Activated naive CD8-positive, alpha-beta T cell treated with anti-CD3 and anti-CD28 coated beads, Interleukin-2, amount 10 ng/mL, durations not matched to agents 7 days and 5 days (primary cell): Measurements from ENCODE around the gene UBQLN2. TPM values are rescaled to one million over a fixed set of nuclear protein-coding genes. Genes with fewer than 3 reads are reported as not detected.
A peak's percentile ranks its signal among the peaks of the same experiment; 100 is the strongest.
"Not testable (repeated sequence)": the region's sequence is repeated elsewhere in the genome, so short reads cannot be mapped to it uniquely, and the experiment has no call there.

Experiments
- ATAC-seq: fragments of 150-1000 bp; cut with Tn5 transposase; one replicate; pipeline ENCODE4 v1.10.0; 2021; ENCODE audit warnings: low read depth, moderate library complexity
- POLR2A ChIA-PET: fragments of 350-600 bp; sonication (Branson Sonifier 250); formaldehyde crosslinking; loops from one replicate; lab custom pipeline; 2021; ENCODE audit warnings: antibody characterized with exemption; lab: Charles Lee
- DNase-seq: peaks from one replicate; pipeline ENCODE4 v3.0.0; 2021
- H3K27ac Mint-ChIP-seq: one replicate; pipeline ENCODE4 v1.8.0; 2022; ENCODE audit warnings: mild to moderate bottlenecking, mixed read lengths
- H3K27me3 Mint-ChIP-seq: one replicate; pipeline ENCODE4 v1.8.0; 2022; ENCODE audit warnings: mild to moderate bottlenecking, moderate library complexity, mixed read lengths
- H3K36me3 Mint-ChIP-seq: one replicate; pipeline ENCODE4 v1.8.0; 2021; ENCODE audit warnings: mild to moderate bottlenecking, mixed read lengths
- H3K4me1 Mint-ChIP-seq: one replicate; pipeline ENCODE4 v1.8.0; 2021; ENCODE audit warnings: mixed read lengths
- H3K4me3 Mint-ChIP-seq: one replicate; pipeline ENCODE4 v1.8.0; 2022; ENCODE audit warnings: mild to moderate bottlenecking, moderate library complexity, mixed read lengths
- H3K9me3 Mint-ChIP-seq: one replicate; pipeline ENCODE4 v1.8.0; 2021; ENCODE audit warnings: mixed read lengths
- total RNA-seq, 2 experiments: library from RNA; stranded (reverse); gene quantifications; one replicate each; pipeline ENCODE4 v1.2.3, GENCODE V29; 2021

UBQLN2 gene
- total RNA-seq = 10 to 100 TPM; 47.9 to 48.0 TPM

GRCh38 chrX:56563231-56564161, at the start of gene UBQLN2:
Gene UBQLN2, plus strand, starts transcription at chrX:56563627. Its CDS starts 247 bp downstream, at chrX:56563874.
- Mint-ChIP-seq H3K4me3 (peak within 1 kb of the TSS; percentile 93), H3K4me1 (peaks cover 7% of the 10 kb centered on the region), H3K36me3 (peaks cover 21% of the 10 kb centered on the region), H3K27ac (peak within 1 kb of the TSS; percentile 99), H3K9me3 (no peaks in the 10 kb centered on the region), H3K27me3 (no peaks in the 10 kb centered on the region)
- ATAC-seq (peak; percentile 85), DNase-seq (peak; percentile 80)
- POLR2A ChIA-PET = interaction anchor here (0.8 to 1.3 kb wide), 2 partner anchors 18 to 100 kb away, joined by 3 to 6 read pairs; no protein-coding TSS in a partner anchor

- no peak overlapping the region for H3K4me3 Mint-ChIP-seq
- POLR2A ChIA-PET = no interaction called here
- H3K27me3 Mint-ChIP-seq = no peaks in the 10 kb centered on the region
- H3K27ac Mint-ChIP-seq = no peak overlapping the region
- ATAC-seq = no peak
- peaks cover 2% of the 10 kb centered on the region for H3K9me3 Mint-ChIP-seq
- DNase-seq = no peak
- H3K4me1 Mint-ChIP-seq = no peaks in the 10 kb centered on the region
- peaks cover 3% of the 10 kb centered on the region for H3K36me3 Mint-ChIP-seq
These were observed 43.8 kb upstream of the UBQLN2 start for GRCh38 chrX:56519642-56520041.

- ATAC-seq, H3K27me3 Mint-ChIP-seq, H3K36me3 Mint-ChIP-seq, DNase-seq, POLR2A ChIA-PET, H3K4me3 Mint-ChIP-seq, H3K27ac Mint-ChIP-seq, H3K4me1 Mint-ChIP-seq, H3K9me3 Mint-ChIP-seq: not testable (repeated sequence)
These were observed 33.9 kb upstream of the UBQLN2 start for GRCh38 chrX:56529482-56530007.

GRCh38 chrX:56530011-56530410, 33.4 kb upstream of the UBQLN2 start:
- Mint-ChIP-seq H3K27ac (no peak overlapping the region), H3K4me3 (no peak overlapping the region), H3K27me3 (no peaks in the 10 kb centered on the region), H3K4me1 (no peaks in the 10 kb centered on the region), H3K36me3 (peaks cover 1% of the 10 kb centered on the region), H3K9me3 (no peaks in the 10 kb centered on the region)
- no peak for DNase-seq
- no peak for ATAC-seq
- POLR2A ChIA-PET = no interaction called here

GRCh38 chrX:56550667-56551066, 12.8 kb upstream of the UBQLN2 start:
- Mint-ChIP-seq H3K9me3 (peaks cover 13% of the 10 kb centered on the region), H3K4me3 (no peak overlapping the region), H3K27me3 (no peaks in the 10 kb centered on the region), H3K36me3 (peaks cover 9% of the 10 kb centered on the region), H3K4me1 (peaks cover 1% of the 10 kb centered on the region), H3K27ac (no peak overlapping the region)
- ATAC-seq (no peak), DNase-seq (no peak)
- POLR2A ChIA-PET = no interaction called here

- POLR2A ChIA-PET = no interaction called here
- no peak overlapping the region for H3K27ac Mint-ChIP-seq
- DNase-seq (no peak), ATAC-seq (no peak)
- H3K4me3 Mint-ChIP-seq = no peak overlapping the region
- H3K4me1 Mint-ChIP-seq = no peaks in the 10 kb centered on the region
- no peaks in the 10 kb centered on the region for H3K27me3 Mint-ChIP-seq
- peaks cover 3% of the 10 kb centered on the region for H3K36me3 Mint-ChIP-seq
- peaks cover 4% of the 10 kb centered on the region for H3K9me3 Mint-ChIP-seq
These were observed 8.6 kb upstream of the UBQLN2 start for GRCh38 chrX:56554870-56555269.

GRCh38 chrX:56557376-56557929, 6.0 kb upstream of the UBQLN2 start:
- Mint-ChIP-seq H3K27me3 (no peaks in the 10 kb centered on the region), H3K27ac (no peak overlapping the region), H3K36me3 (peaks cover 3% of the 10 kb centered on the region), H3K4me3 (no peak overlapping the region), H3K4me1 (no peaks in the 10 kb centered on the region), H3K9me3 (no peaks in the 10 kb centered on the region)
- POLR2A ChIA-PET = interaction anchor here (0.6 kb wide), 1 partner anchor 37 kb away, joined by 3 read pairs; no protein-coding TSS in a partner anchor
- no peak for ATAC-seq
- DNase-seq = no peak

GRCh38 chrX:56564164-56564885, 898 bp downstream of the UBQLN2 start:
- peak overlapping the region; percentile 99 for H3K27ac Mint-ChIP-seq
- H3K9me3 Mint-ChIP-seq = no peaks in the 10 kb centered on the region
- POLR2A ChIA-PET = interaction anchor here (0.8 to 1.8 kb wide), 3 partner anchors 17 to 167 kb away, joined by 3 to 8 read pairs (median 6); no protein-coding TSS in a partner anchor
- ATAC-seq = no peak
- peaks cover 12% of the 10 kb centered on the region for H3K4me1 Mint-ChIP-seq
- H3K4me3 Mint-ChIP-seq = peak overlapping the region; percentile 93
- H3K36me3 Mint-ChIP-seq = peaks cover 25% of the 10 kb centered on the region
- H3K27me3 Mint-ChIP-seq = no peaks in the 10 kb centered on the region
- DNase-seq = no peak

GRCh38 chrX:56564921-56565840, 1.8 kb downstream of the UBQLN2 start:
- H3K27ac Mint-ChIP-seq = peak overlapping the region; percentile 99
- H3K9me3 Mint-ChIP-seq = no peaks in the 10 kb centered on the region
- H3K4me3 Mint-ChIP-seq = peak overlapping the region; percentile 93
- no peak for ATAC-seq
- no peaks in the 10 kb centered on the region for H3K27me3 Mint-ChIP-seq
- POLR2A ChIA-PET = interaction anchor here (1.8 kb wide), 1 partner anchor 168 kb away, joined by 8 read pairs; no protein-coding TSS in a partner anchor
- H3K4me1 Mint-ChIP-seq = peaks cover 14% of the 10 kb centered on the region
- peak; percentile 36 for DNase-seq
- peaks cover 27% of the 10 kb centered on the region for H3K36me3 Mint-ChIP-seq

GRCh38 chrX:56569378-56570057, 6.1 kb downstream of the UBQLN2 start:
- Mint-ChIP-seq H3K27ac (no peak overlapping the region), H3K4me1 (peaks cover 30% of the 10 kb centered on the region), H3K4me3 (peak overlapping the region; percentile 28), H3K27me3 (no peaks in the 10 kb centered on the region), H3K36me3 (peaks cover 38% of the 10 kb centered on the region), H3K9me3 (no peaks in the 10 kb centered on the region)
- POLR2A ChIA-PET = no interaction called here
- no peak for DNase-seq
- ATAC-seq = no peak

GRCh38 chrX:56572975-56573374, 9.5 kb downstream of the UBQLN2 start:
- DNase-seq (no peak), ATAC-seq (peak; percentile 52)
- H3K9me3 Mint-ChIP-seq = no peaks in the 10 kb centered on the region
- no peak overlapping the region for H3K4me3 Mint-ChIP-seq
- no peaks in the 10 kb centered on the region for H3K27me3 Mint-ChIP-seq
- POLR2A ChIA-PET = no interaction called here
- H3K4me1 Mint-ChIP-seq = peaks cover 29% of the 10 kb centered on the region
- H3K27ac Mint-ChIP-seq = no peak overlapping the region
- H3K36me3 Mint-ChIP-seq = peaks cover 40% of the 10 kb centered on the region

- H3K36me3 Mint-ChIP-seq = peaks cover 50% of the 10 kb centered on the region
- H3K27me3 Mint-ChIP-seq = no peaks in the 10 kb centered on the region
- POLR2A ChIA-PET = no interaction called here
- peaks cover 32% of the 10 kb centered on the region for H3K4me1 Mint-ChIP-seq
- no peak overlapping the region for H3K27ac Mint-ChIP-seq
- DNase-seq (no peak), ATAC-seq (no peak)
- no peak overlapping the region for H3K4me3 Mint-ChIP-seq
- H3K9me3 Mint-ChIP-seq = no peaks in the 10 kb centered on the region
These were observed 11.4 kb downstream of the UBQLN2 start for GRCh38 chrX:56574861-56575260.
